ENCODE data around the gene LRCOL1. TPM values are rescaled to one million over a fixed set of nuclear protein-coding genes. Genes with fewer than 3 reads are reported as not detected.

LRCOL1 gene
- total RNA-seq, 1 experiment from 2014 or later, result not detected

GRCh38 chr12:132634411-132634990, 24.1 kb upstream of the LRCOL1 start:
- TF ChIP-seq CTCF (IDR thresholded peaks at IDR 0.05; ENCODE audit: insufficient read depth in 1 of 2, low read depth in 1 of 2, low read length in 1 of 2, severe bottlenecking in 1 of 2, unreplicated experiment in 1 of 2), result no peak
- Mint-ChIP-seq H3K4me1 (ENCODE audit: low read depth, unreplicated experiment) (peaks cover 18% of the 10 kb centered on the region), H3K27ac (ENCODE audit: unreplicated experiment) (peak overlapping the region; percentile 58), H3K4me3 (ENCODE audit: unreplicated experiment) (no peak overlapping the region), H3K9me3 (ENCODE audit: unreplicated experiment) (no peaks in the 10 kb centered on the region), H3K27me3 (ENCODE audit: insufficient read depth, unreplicated experiment) (no peaks in the 10 kb centered on the region), H3K36me3 (ENCODE audit: insufficient read depth, unreplicated experiment) (peaks cover 99% of the 10 kb centered on the region)
- DNase-seq, result no peak
- Histone ChIP-seq H3K27me3 (replicated peaks; ENCODE audit: control insufficient read depth, insufficient read depth, low read length) (no peaks in the 10 kb centered on the region), H3K36me3 (ENCODE audit: control insufficient read depth, insufficient read depth, low read length) (peaks cover 9% of the 10 kb centered on the region), H3K4me1 (no peaks in the 10 kb centered on the region), H3K9me3 (no peaks in the 10 kb centered on the region), H3K4me3 (ENCODE audit: low read depth, low read length) (no peak overlapping the region)
- POLR2A ChIA-PET, result no interaction called here
- CTCF ChIA-PET, result no interaction called here
- intact Hi-C loops (cut with micrococcal nuclease; ENCODE audit: unreplicated experiment), result no loop called here
- no TSS peak for BruUV-seq (replicated peaks)

- no peaks in the 10 kb centered on the region for H3K27me3 ChIP-seq (replicated peaks; ENCODE audit: control insufficient read depth, insufficient read depth, low read length)
- Mint-ChIP-seq H3K4me1 (ENCODE audit: low read depth, unreplicated experiment) (peaks cover 18% of the 10 kb centered on the region), H3K27ac (ENCODE audit: unreplicated experiment) (no peak overlapping the region), H3K27me3 (ENCODE audit: insufficient read depth, unreplicated experiment) (no peaks in the 10 kb centered on the region), H3K36me3 (ENCODE audit: insufficient read depth, unreplicated experiment) (peaks cover 99% of the 10 kb centered on the region), H3K4me3 (ENCODE audit: unreplicated experiment) (no peak overlapping the region), H3K9me3 (ENCODE audit: unreplicated experiment) (no peaks in the 10 kb centered on the region)
- no peak for TF ChIP-seq CTCF (IDR thresholded peaks at IDR 0.05; ENCODE audit: insufficient read depth in 1 of 2, low read depth in 1 of 2, low read length in 1 of 2, severe bottlenecking in 1 of 2, unreplicated experiment in 1 of 2)
- H3K4me1 ChIP-seq, result no peaks in the 10 kb centered on the region
- H3K36me3 ChIP-seq (ENCODE audit: control insufficient read depth, insufficient read depth, low read length), result peaks cover 10% of the 10 kb centered on the region
- ChIA-PET POLR2A (no interaction called here), CTCF (no interaction called here)
- H3K9me3 ChIP-seq, result no peaks in the 10 kb centered on the region
- BruUV-seq (replicated peaks), result no TSS peak
- no peak overlapping the region for H3K4me3 ChIP-seq (ENCODE audit: low read depth, low read length)
- no peak for DNase-seq
- intact Hi-C loops (cut with micrococcal nuclease; ENCODE audit: unreplicated experiment), result no loop called here
Measured at GRCh38 chr12:132633901-132634300, 23.5 kb upstream of the LRCOL1 start.

- Mint-ChIP-seq H3K9me3 (ENCODE audit: unreplicated experiment) (no peaks in the 10 kb centered on the region), H3K4me3 (ENCODE audit: unreplicated experiment) (no peak overlapping the region), H3K27me3 (ENCODE audit: insufficient read depth, unreplicated experiment) (no peaks in the 10 kb centered on the region), H3K36me3 (ENCODE audit: insufficient read depth, unreplicated experiment) (peaks cover 99% of the 10 kb centered on the region), H3K4me1 (ENCODE audit: low read depth, unreplicated experiment) (peaks cover 18% of the 10 kb centered on the region), H3K27ac (ENCODE audit: unreplicated experiment) (no peak overlapping the region)
- TF ChIP-seq CTCF (IDR thresholded peaks at IDR 0.05; ENCODE audit: insufficient read depth in 1 of 2, low read depth in 1 of 2, low read length in 1 of 2, severe bottlenecking in 1 of 2, unreplicated experiment in 1 of 2), result no peak
- BruUV-seq (replicated peaks), result no TSS peak
- DNase-seq, result no peak
- Histone ChIP-seq H3K4me1 (no peaks in the 10 kb centered on the region), H3K4me3 (ENCODE audit: low read depth, low read length) (no peak overlapping the region), H3K27me3 (replicated peaks; ENCODE audit: control insufficient read depth, insufficient read depth, low read length) (no peaks in the 10 kb centered on the region), H3K36me3 (ENCODE audit: control insufficient read depth, insufficient read depth, low read length) (peaks cover 10% of the 10 kb centered on the region), H3K9me3 (no peaks in the 10 kb centered on the region)
- ChIA-PET CTCF (no interaction called here), POLR2A (no interaction called here)
- intact Hi-C loops (cut with micrococcal nuclease; ENCODE audit: unreplicated experiment), result no loop called here
Measured at GRCh38 chr12:132633398-132633797, 23.0 kb upstream of the LRCOL1 start.
